IMR-90 (cell line): ENCODE data around the gene SMOC1. TPM values are rescaled to one million over a fixed set of nuclear protein-coding genes. Genes with fewer than 3 reads are reported as not detected.

Experiments used
- ATAC-seq: fragments of 200-7000 bp; cut with Tn5 transposase; 2 replicates; pipeline ENCODE4 v1.9.1; 2020; ENCODE audit warnings: low read depth, mild to moderate bottlenecking, moderate library complexity
- BruUV-seq: library from RNA; stranded (reverse); fragments of 400-500 nt; replicated peaks from 2 replicates; lab custom pipeline; 2021; lab: Mats Ljungman, UMichigan
- CTCF ChIA-PET: fragments of 300-600 bp; formaldehyde crosslinking; extraction: SDS; loops from one replicate; lab custom pipeline; 2021; ENCODE audit warnings: antibody characterized with exemption; lab: Yijun Ruan, JAX
- POLR2A ChIA-PET: fragments of 300-600 bp; sonication (Branson Sonifier 250); formaldehyde crosslinking; loops from one replicate; lab custom pipeline; 2022; ENCODE audit warnings: antibody characterized with exemption; ENCODE audit not compliant: unreplicated experiment; lab: Charles Lee
- DNase-seq: peaks from one replicate; pipeline ENCODE4 v3.0.0; 2013
- H2AFZ ChIP-seq: replicated peaks from 2 replicates; pipeline ENCODE3; 2013; ENCODE audit warnings: low read length, mild to moderate bottlenecking; ENCODE audit not compliant: poor library complexity
- H2AK5ac ChIP-seq: 2 replicates; pipeline ENCODE4 v1.6.1; 2013; ENCODE audit warnings: low read depth, low read length, inconsistent platforms
- H2AK9ac ChIP-seq: replicated peaks from 2 replicates; pipeline ENCODE3; 2013; ENCODE audit warnings: mild to moderate bottlenecking, low read depth, low read length, moderate library complexity; ENCODE audit not compliant: poor library complexity
- H2BK120ac ChIP-seq: 2 replicates; pipeline ENCODE4 v1.6.1; 2013; ENCODE audit warnings: low read depth, low read length, inconsistent platforms
- H2BK15ac ChIP-seq: 3 replicates; pipeline ENCODE4 v1.6.1; 2013; ENCODE audit warnings: low read depth, low read length, inconsistent platforms
- H2BK20ac ChIP-seq: 2 replicates; pipeline ENCODE4 v1.6.1; 2013; ENCODE audit warnings: low read depth, mild to moderate bottlenecking, inconsistent platforms, low read length, moderate library complexity
- H2BK5ac ChIP-seq: 2 replicates; pipeline ENCODE4 v1.6.1; 2013; ENCODE audit warnings: mild to moderate bottlenecking, low read depth, low read length, inconsistent platforms; ENCODE audit not compliant: poor library complexity, severe bottlenecking
- H3K14ac ChIP-seq: replicated peaks from 2 replicates; pipeline ENCODE4 v1.6.1; 2013; ENCODE audit warnings: low read depth, low read length, inconsistent platforms
- H3K18ac ChIP-seq: 2 replicates; pipeline ENCODE4 v1.6.1; 2013; ENCODE audit warnings: low read depth, low read length, control low read depth
- H3K23ac ChIP-seq: 2 replicates; pipeline ENCODE4 v1.6.1; 2013; ENCODE audit warnings: low read depth, low read length, inconsistent platforms
- H3K27ac ChIP-seq: 2 replicates; pipeline ENCODE4 v1.5.1; 2013; ENCODE audit warnings: mild to moderate bottlenecking, control low read depth, low read length; ENCODE audit not compliant: insufficient read depth
- H3K27me3 ChIP-seq: 2 replicates; pipeline ENCODE4 v1.6.1; 2013; ENCODE audit warnings: low read length; ENCODE audit not compliant: control insufficient read depth, insufficient read depth
- H3K36me3 ChIP-seq: 2 replicates; pipeline ENCODE4 v1.6.1; 2013; ENCODE audit warnings: low read length, mixed read lengths; ENCODE audit not compliant: control insufficient read depth, insufficient read depth
- H3K4ac ChIP-seq: 2 replicates; pipeline ENCODE4 v1.6.1; 2013; ENCODE audit warnings: low read depth, low read length, inconsistent platforms
- H3K4me1 ChIP-seq: 2 replicates; pipeline ENCODE4 v1.6.1; 2013; ENCODE audit warnings: low read length, mixed read lengths; ENCODE audit not compliant: control insufficient read depth, insufficient read depth
- H3K4me2 ChIP-seq: 2 replicates; pipeline ENCODE4 v1.6.1; 2013; ENCODE audit warnings: low read depth, mild to moderate bottlenecking, control low read depth, low read length, moderate library complexity
- H3K4me3 ChIP-seq: 2 replicates; pipeline ENCODE4 v1.5.1; 2013; ENCODE audit warnings: low read depth, mild to moderate bottlenecking, control low read depth, low read length, moderate library complexity; ENCODE audit not compliant: insufficient read depth
- H3K56ac ChIP-seq: 2 replicates; pipeline ENCODE4 v1.6.1; 2013; ENCODE audit warnings: low read length, inconsistent platforms; ENCODE audit not compliant: insufficient read depth; ENCODE audit errors: extremely low read depth
- H3K79me1 ChIP-seq, 2 experiments: 2 replicates each; pipeline ENCODE4 v1.6.1; 2013; ENCODE audit warnings: low read length in 2 of 2, inconsistent platforms in 1 of 2, low read depth in 1 of 2
- H3K9ac ChIP-seq: 2 replicates; pipeline ENCODE4 v1.6.1; 2013; ENCODE audit warnings: low read depth, low read length, control low read depth
- H3K9me1 ChIP-seq: 2 replicates; pipeline ENCODE4 v1.6.1; 2013; ENCODE audit warnings: low read length, inconsistent platforms; ENCODE audit not compliant: insufficient read depth
- H3K9me3 ChIP-seq: 2 replicates; pipeline ENCODE4 v1.6.1; 2013; ENCODE audit warnings: low read length; ENCODE audit not compliant: control insufficient read depth, insufficient read depth
- H4K20me1 ChIP-seq: 2 replicates; pipeline ENCODE4 v1.6.1; 2013; ENCODE audit warnings: low read length, inconsistent platforms; ENCODE audit not compliant: insufficient read depth
- H4K5ac ChIP-seq: 2 replicates; pipeline ENCODE4 v1.6.1; 2013; ENCODE audit warnings: mild to moderate bottlenecking, low read depth, low read length, control low read depth
- H4K8ac ChIP-seq, 2 experiments: 2 replicates each; pipeline ENCODE4 v1.6.1; 2013; ENCODE audit warnings: low read depth in 2 of 2, low read length in 2 of 2, control low read depth in 1 of 2, inconsistent platforms in 1 of 2
- H4K91ac ChIP-seq: 2 replicates; pipeline ENCODE4 v1.6.1; 2013; ENCODE audit warnings: low read depth, low read length, inconsistent platforms; ENCODE audit not compliant: insufficient read depth
- MXI1 ChIP-seq: IDR thresholded peaks from 2 replicates; pipeline ENCODE4 v1.6.1; 2012; ENCODE audit warnings: low read depth, mild to moderate bottlenecking, low read length, moderate library complexity, borderline replicate concordance
- NFE2L2 ChIP-seq: fragments of 150-350 bp; IDR thresholded peaks from 2 replicates; pipeline ENCODE4 v1.6.1; 2016; ENCODE audit warnings: low read depth, mild to moderate bottlenecking, low read length
- RAD21 ChIP-seq: IDR thresholded peaks from 2 replicates; pipeline ENCODE4 v1.6.1; 2012; ENCODE audit warnings: low read length, improper control_type of control experiment
- RCOR1 ChIP-seq: IDR thresholded peaks from 2 replicates; pipeline ENCODE4 v1.6.1; 2012; ENCODE audit warnings: mild to moderate bottlenecking, low read length, improper control_type of control experiment; ENCODE audit not compliant: insufficient replicate concordance
- WGBS, 2 experiments: methylation state at CpG; one replicate each; pipeline versions ENCODE4 v1.1.5 to v1.1.7; 2013; ENCODE audit warnings: missing lambda C conversion rate in 2 of 2; ENCODE audit not compliant: insufficient read length in 1 of 2; ENCODE audit errors: extremely low coverage in 2 of 2; 5-methylcytosine and 5-hydroxymethylcytosine counted together
- dilution Hi-C: fragments of 300-500 bp; cut with HindIII; formaldehyde crosslinking; loops from one replicate; pipeline ENCODE4 v1.14.3; 2018; ENCODE audit warnings: low sequenced_read_pairs; ENCODE audit not compliant: unreplicated experiment
- in situ Hi-C: fragments of 300-500 bp; cut with MboI; formaldehyde crosslinking; loops from 3 replicates; pipeline ENCODE4 v1.14.3; 2019; ENCODE audit warnings: low sequenced_read_pairs, inconsistent platforms, mixed read lengths
- intact Hi-C: fragments of 100-400 bp; cut with micrococcal nuclease; formaldehyde crosslinking; loops from 2 replicates; pipeline ENCODE4 v1.10.0; 2022
- polyA plus RNA-seq, 3 experiments: library from polyadenylated mRNA; depleted of rRNA; stranded (reverse); fragments of >200 nt; gene quantifications; 2 replicates each; pipeline ENCODE4 v1.2.3, GENCODE V29; 2012; ENCODE audit warnings: low replicate concordance in 1 of 3
- total RNA-seq: library from RNA; depleted of rRNA; stranded (reverse); fragments of >200 nt; gene quantifications from 2 replicates; pipeline ENCODE4 v1.2.3, GENCODE V29; 2012

The SMOC1 gene
- total and polyA plus RNA-seq, 2 of the 4 experiments (the other 2 are of a cell fraction): 0.90 to 4.1 TPM

DNA sequence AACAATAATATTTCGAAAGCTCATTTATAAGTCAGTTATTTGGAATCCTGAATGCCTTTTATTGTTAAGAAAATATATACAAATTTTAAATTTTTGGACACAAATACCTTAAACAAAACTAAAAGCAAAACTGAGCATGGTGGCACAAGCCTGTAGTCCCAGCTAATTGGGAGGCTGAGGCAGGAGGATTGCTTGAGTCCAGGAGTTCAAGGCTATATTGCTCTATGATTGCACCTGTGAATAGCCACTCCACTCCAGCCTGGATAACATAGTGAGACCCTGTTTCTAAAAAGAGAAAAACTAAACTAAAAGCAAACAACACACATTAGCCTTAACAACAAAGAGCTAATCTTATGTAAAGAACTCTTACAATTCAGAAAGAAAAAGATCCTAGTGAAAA is 78.8 kb downstream of the SMOC1 start:
- H3K4me2 ChIP-seq: no peak overlapping the region
- H3K79me1 ChIP-seq: 0 out of 4 replicates have a peak, but pooled peaks cover 0 to 5% of the 10 kb centered on the region in 2 experiments
- no peak overlapping the region for H4K91ac ChIP-seq
- H3K18ac ChIP-seq: no peak overlapping the region
- H4K5ac ChIP-seq: no peak overlapping the region
- ATAC-seq: no peak
- dilution Hi-C loops (no loop called here), intact Hi-C loops (no loop called here), in situ Hi-C loops (no loop called here)
- DNase-seq: no peak
- H3K9me1 ChIP-seq: no peaks in the 10 kb centered on the region
- H3K56ac ChIP-seq: no peak overlapping the region
- no peak overlapping the region for H3K9ac ChIP-seq
- no peaks in the 10 kb centered on the region for H3K9me3 ChIP-seq
- no peak overlapping the region for H3K23ac ChIP-seq
- no peaks in the 10 kb centered on the region for H4K20me1 ChIP-seq
- no peaks in the 10 kb centered on the region for H3K27me3 ChIP-seq
- no peak overlapping the region for H2BK20ac ChIP-seq
- no peak overlapping the region for H3K27ac ChIP-seq
- H2BK120ac ChIP-seq: no peak overlapping the region
- ChIA-PET POLR2A (interaction anchor here (0.6 kb wide), 1 partner anchor 55 kb away, joined by 3 read pairs; no protein-coding TSS in a partner anchor), CTCF (interaction anchor here (0.6 kb wide), 1 partner anchor 30 kb away, joined by 3 read pairs; no protein-coding TSS in a partner anchor)
- peaks cover 7% of the 10 kb centered on the region for H3K36me3 ChIP-seq
- WGBS, 2 experiments: no CpG with 5 or more reads among the region's 1 CpG
- H4K8ac ChIP-seq: no peak overlapping the region
- TF ChIP-seq MXI1 (no peak), NFE2L2 (no peak), RAD21 (no peak), RCOR1 (no peak)
- H3K4me3 ChIP-seq: no peak overlapping the region
- H2AFZ ChIP-seq: no peak overlapping the region
- no peak overlapping the region for H2BK5ac ChIP-seq
- no peaks in the 10 kb centered on the region; the same call in 1 of the 2 replicates for H3K4me1 ChIP-seq
- no peak overlapping the region for H3K14ac ChIP-seq
- no TSS peak for BruUV-seq
- H2BK15ac ChIP-seq: no peak overlapping the region
- no peak overlapping the region for H3K4ac ChIP-seq
- no peak overlapping the region for H2AK5ac ChIP-seq
- no peak overlapping the region for H2AK9ac ChIP-seq
